DOHH2 (cell line): Measurements from ENCODE around the gene OVOL1.

ENCODE experiments used
- CTCF ChIP-seq: fragments of 200-600 bp; sonication (generic); IDR thresholded peaks from one replicate; pipeline ENCODE4 v1.5.1; 2014; ENCODE audit warnings: antibody characterized with exemption, mild to moderate bottlenecking, low read depth, low read length; ENCODE audit not compliant: poor library complexity, severe bottlenecking
- EZH2phosphoT487 ChIP-seq: fragments of 200-600 bp; sonication (generic); IDR thresholded peaks from 2 replicates; pipeline ENCODE4 v1.6.1; 2017; ENCODE audit warnings: borderline replicate concordance, mild to moderate bottlenecking, antibody characterized with exemption, low read length, moderate library complexity, mixed read lengths

- TF ChIP-seq CTCF (no peak), EZH2phosphoT487 (no peak)
Observed at GRCh38 chr11:65776196-65776595, 10.7 kb upstream of the OVOL1 start.
